ENCODE measurements around the gene SPATS2.
A peak's percentile ranks its signal among the peaks of the same experiment; 100 is the strongest.
"Not testable (repeated sequence)": the region's sequence is repeated elsewhere in the genome, so short reads cannot be mapped to it uniquely, and the experiment has no call there.

Gene SPATS2

GRCh38 chr12:49507139-49507538 is 139.9 kb downstream of the SPATS2 start:
- Histone ChIP-seq H3K36me3 (ENCODE audit: insufficient read depth, low read length) (peaks cover 16% of the 10 kb centered on the region), H3K27me3 (ENCODE audit: control insufficient read depth, insufficient read depth, low read length) (no peaks in the 10 kb centered on the region), H3K9ac (ENCODE audit: low read depth, low read length) (peak overlapping the region; percentile 47)

GRCh38 chr12:49509681-49510080 is 142.4 kb downstream of the SPATS2 start:
- H3K9me3 ChIP-seq (replicated peaks; ENCODE audit: low read length); H3K9ac ChIP-seq (ENCODE audit: low read depth, low read length); H3K36me3 ChIP-seq (ENCODE audit: insufficient read depth, low read length); H3K4me3 ChIP-seq (ENCODE audit: low read length); H3K27me3 ChIP-seq (ENCODE audit: control insufficient read depth, insufficient read depth, low read length); H3K4me2 ChIP-seq (ENCODE audit: low read length): not testable (repeated sequence)
- H3K4me1 ChIP-seq (ENCODE audit: control insufficient read depth, insufficient read depth, low read length) = peaks cover 31% of the 10 kb centered on the region

More at GRCh38 chr12:49507139-49507538, 139.9 kb downstream of the SPATS2 start:
- Histone ChIP-seq H3K9me3 (replicated peaks; ENCODE audit: low read length) (no peaks in the 10 kb centered on the region), H3K4me2 (ENCODE audit: low read length) (peak overlapping the region; percentile 54), H3K4me1 (ENCODE audit: control insufficient read depth, insufficient read depth, low read length) (peaks cover 48% of the 10 kb centered on the region), H3K4me3 (ENCODE audit: low read length) (no peak overlapping the region)

GRCh38 chr12:49511410-49511809 is 144.1 kb downstream of the SPATS2 start:
- no peak overlapping the region for H3K4me2 ChIP-seq (ENCODE audit: low read length)
- H3K4me3 ChIP-seq (ENCODE audit: low read length) = no peak overlapping the region

GRCh38 chr12:49512546-49512945 is 145.3 kb downstream of the SPATS2 start:
- Histone ChIP-seq H3K4me1 (ENCODE audit: control insufficient read depth, insufficient read depth, low read length) (peaks cover 16% of the 10 kb centered on the region), H3K4me3 (ENCODE audit: low read length) (no peak overlapping the region), H3K9me3 (replicated peaks; ENCODE audit: low read length) (no peaks in the 10 kb centered on the region), H3K36me3 (ENCODE audit: insufficient read depth, low read length) (peaks cover 5% of the 10 kb centered on the region), H3K27me3 (ENCODE audit: control insufficient read depth, insufficient read depth, low read length) (no peaks in the 10 kb centered on the region), H3K9ac (ENCODE audit: low read depth, low read length) (no peak overlapping the region), H3K4me2 (ENCODE audit: low read length) (no peak overlapping the region)

More at GRCh38 chr12:49511410-49511809, 144.1 kb downstream of the SPATS2 start:
- Histone ChIP-seq H3K36me3 (ENCODE audit: insufficient read depth, low read length) (peaks cover 3% of the 10 kb centered on the region), H3K27me3 (ENCODE audit: control insufficient read depth, insufficient read depth, low read length) (no peaks in the 10 kb centered on the region), H3K4me1 (ENCODE audit: control insufficient read depth, insufficient read depth, low read length) (peaks cover 26% of the 10 kb centered on the region), H3K9ac (ENCODE audit: low read depth, low read length) (no peak overlapping the region), H3K9me3 (replicated peaks; ENCODE audit: low read length) (no peaks in the 10 kb centered on the region)

- no peak overlapping the region for H3K9ac ChIP-seq (ENCODE audit: low read depth, low read length)
Measured at GRCh38 chr12:49515266-49515665, 148.0 kb downstream of the SPATS2 start.

GRCh38 chr12:49518914-49519573 is 151.8 kb downstream of the SPATS2 start:
- H3K4me2 ChIP-seq (ENCODE audit: low read length) = no peak overlapping the region
- peaks cover 29% of the 10 kb centered on the region for H3K36me3 ChIP-seq (ENCODE audit: insufficient read depth, low read length)
- peaks cover 11% of the 10 kb centered on the region for H3K4me1 ChIP-seq (ENCODE audit: control insufficient read depth, insufficient read depth, low read length)
- H3K4me3 ChIP-seq (ENCODE audit: low read length) = no peak overlapping the region
- no peak overlapping the region for H3K9ac ChIP-seq (ENCODE audit: low read depth, low read length)
- no peaks in the 10 kb centered on the region for H3K27me3 ChIP-seq (ENCODE audit: control insufficient read depth, insufficient read depth, low read length)
- no peaks in the 10 kb centered on the region for H3K9me3 ChIP-seq (replicated peaks; ENCODE audit: low read length)

More at GRCh38 chr12:49515266-49515665, 148.0 kb downstream of the SPATS2 start:
- Histone ChIP-seq H3K9me3 (replicated peaks; ENCODE audit: low read length) (no peaks in the 10 kb centered on the region), H3K27me3 (ENCODE audit: control insufficient read depth, insufficient read depth, low read length) (no peaks in the 10 kb centered on the region), H3K4me1 (ENCODE audit: control insufficient read depth, insufficient read depth, low read length) (peaks cover 11% of the 10 kb centered on the region), H3K4me3 (ENCODE audit: low read length) (no peak overlapping the region), H3K4me2 (ENCODE audit: low read length) (peak overlapping the region; percentile 23), H3K36me3 (ENCODE audit: insufficient read depth, low read length) (peaks cover 9% of the 10 kb centered on the region)

GRCh38 chr12:49519574-49519936 is 152.3 kb downstream of the SPATS2 start:
- H3K36me3 ChIP-seq (ENCODE audit: insufficient read depth, low read length) = peaks cover 29% of the 10 kb centered on the region
- peaks cover 11% of the 10 kb centered on the region for H3K4me1 ChIP-seq (ENCODE audit: control insufficient read depth, insufficient read depth, low read length)
- no peaks in the 10 kb centered on the region for H3K9me3 ChIP-seq (replicated peaks; ENCODE audit: low read length)
- no peak overlapping the region for H3K9ac ChIP-seq (ENCODE audit: low read depth, low read length)
- no peak overlapping the region for H3K4me3 ChIP-seq (ENCODE audit: low read length)
- H3K4me2 ChIP-seq (ENCODE audit: low read length) = no peak overlapping the region
- H3K27me3 ChIP-seq (ENCODE audit: control insufficient read depth, insufficient read depth, low read length) = no peaks in the 10 kb centered on the region

GRCh38 chr12:49521389-49521788 is 154.1 kb downstream of the SPATS2 start:
- no peak overlapping the region for H3K4me2 ChIP-seq (ENCODE audit: low read length)
- no peak overlapping the region for H3K4me3 ChIP-seq (ENCODE audit: low read length)
- H3K36me3 ChIP-seq (ENCODE audit: insufficient read depth, low read length) = peaks cover 42% of the 10 kb centered on the region
- no peaks in the 10 kb centered on the region for H3K4me1 ChIP-seq (ENCODE audit: control insufficient read depth, insufficient read depth, low read length)
- no peak overlapping the region for H3K9ac ChIP-seq (ENCODE audit: low read depth, low read length)
- H3K27me3 ChIP-seq (ENCODE audit: control insufficient read depth, insufficient read depth, low read length) = no peaks in the 10 kb centered on the region
- H3K9me3 ChIP-seq (replicated peaks; ENCODE audit: low read length) = no peaks in the 10 kb centered on the region

- no peaks in the 10 kb centered on the region for H3K27me3 ChIP-seq (ENCODE audit: control insufficient read depth, insufficient read depth, low read length)
- H3K4me3 ChIP-seq (ENCODE audit: low read length) = no peak overlapping the region
- no peak overlapping the region for H3K4me2 ChIP-seq (ENCODE audit: low read length)
- H3K9ac ChIP-seq (ENCODE audit: low read depth, low read length) = no peak overlapping the region
- H3K36me3 ChIP-seq (ENCODE audit: insufficient read depth, low read length) = peaks cover 47% of the 10 kb centered on the region
- H3K9me3 ChIP-seq (replicated peaks; ENCODE audit: low read length) = no peaks in the 10 kb centered on the region
- no peaks in the 10 kb centered on the region for H3K4me1 ChIP-seq (ENCODE audit: control insufficient read depth, insufficient read depth, low read length)
Measured at GRCh38 chr12:49524660-49525324, 157.5 kb downstream of the SPATS2 start.

- Histone ChIP-seq H3K9me3 (replicated peaks; ENCODE audit: low read length) (no peaks in the 10 kb centered on the region), H3K4me2 (ENCODE audit: low read length) (no peak overlapping the region), H3K36me3 (ENCODE audit: insufficient read depth, low read length) (peaks cover 44% of the 10 kb centered on the region), H3K27me3 (ENCODE audit: control insufficient read depth, insufficient read depth, low read length) (no peaks in the 10 kb centered on the region), H3K4me1 (ENCODE audit: control insufficient read depth, insufficient read depth, low read length) (no peaks in the 10 kb centered on the region), H3K9ac (ENCODE audit: low read depth, low read length) (no peak overlapping the region), H3K4me3 (ENCODE audit: low read length) (no peak overlapping the region)
Measured at GRCh38 chr12:49525942-49526341, 158.7 kb downstream of the SPATS2 start.

- Histone ChIP-seq H3K9ac (ENCODE audit: low read depth, low read length) (no peak overlapping the region), H3K4me1 (ENCODE audit: control insufficient read depth, insufficient read depth, low read length) (no peaks in the 10 kb centered on the region), H3K36me3 (ENCODE audit: insufficient read depth, low read length) (peaks cover 41% of the 10 kb centered on the region), H3K9me3 (replicated peaks; ENCODE audit: low read length) (no peaks in the 10 kb centered on the region), H3K4me3 (ENCODE audit: low read length) (no peak overlapping the region), H3K27me3 (ENCODE audit: control insufficient read depth, insufficient read depth, low read length) (no peaks in the 10 kb centered on the region), H3K4me2 (ENCODE audit: low read length) (no peak overlapping the region)
Measured at GRCh38 chr12:49527361-49528130, 160.3 kb downstream of the SPATS2 start.
